Measurements from ENCODE around the gene SNTG2.

SNTG2 gene

GRCh38 chr2:1152375-1152774, 201.7 kb downstream of the SNTG2 start:
- DNase-seq (no peak), ATAC-seq (replicated peaks) (no peak)
- Mint-ChIP-seq H3K4me1 (ENCODE audit: low read depth in 2 of 2) (no peaks in the 10 kb centered on the region), H3K9me3 (no peaks in the 10 kb centered on the region), H3K36me3 (ENCODE audit: insufficient read depth) (no peaks in the 10 kb centered on the region), H3K4me3 (no peak overlapping the region), H3K27ac (no peak overlapping the region), H3K27me3 (no peaks in the 10 kb centered on the region)

DNA sequence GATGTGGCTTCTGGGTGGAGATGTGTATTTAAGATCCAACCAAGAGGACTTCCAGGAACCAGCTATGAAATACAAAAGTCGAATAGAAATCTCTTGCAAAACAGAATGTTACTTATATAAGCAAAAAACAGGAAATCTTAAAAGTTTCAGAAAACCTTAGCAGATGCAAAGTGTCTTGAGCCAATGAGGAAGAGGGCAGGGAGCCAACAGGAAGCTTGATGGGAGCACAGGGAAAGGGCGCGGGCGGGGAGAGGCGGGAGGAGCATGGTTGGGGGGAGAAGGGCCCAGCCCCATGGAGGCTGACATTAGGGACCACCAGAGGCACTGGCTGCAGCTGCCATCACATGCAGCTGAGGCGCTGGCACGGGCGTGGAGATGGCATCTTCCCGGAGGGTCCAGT, 203.3 kb downstream of the SNTG2 start:
- Mint-ChIP-seq H3K27me3 (no peaks in the 10 kb centered on the region), H3K9me3 (no peaks in the 10 kb centered on the region), H3K27ac (no peak overlapping the region), H3K4me3 (no peak overlapping the region), H3K4me1 (ENCODE audit: low read depth in 2 of 2) (no peaks in the 10 kb centered on the region), H3K36me3 (ENCODE audit: insufficient read depth) (no peaks in the 10 kb centered on the region)
- no peak for ATAC-seq (replicated peaks)
- DNase-seq: no peak

DNA sequence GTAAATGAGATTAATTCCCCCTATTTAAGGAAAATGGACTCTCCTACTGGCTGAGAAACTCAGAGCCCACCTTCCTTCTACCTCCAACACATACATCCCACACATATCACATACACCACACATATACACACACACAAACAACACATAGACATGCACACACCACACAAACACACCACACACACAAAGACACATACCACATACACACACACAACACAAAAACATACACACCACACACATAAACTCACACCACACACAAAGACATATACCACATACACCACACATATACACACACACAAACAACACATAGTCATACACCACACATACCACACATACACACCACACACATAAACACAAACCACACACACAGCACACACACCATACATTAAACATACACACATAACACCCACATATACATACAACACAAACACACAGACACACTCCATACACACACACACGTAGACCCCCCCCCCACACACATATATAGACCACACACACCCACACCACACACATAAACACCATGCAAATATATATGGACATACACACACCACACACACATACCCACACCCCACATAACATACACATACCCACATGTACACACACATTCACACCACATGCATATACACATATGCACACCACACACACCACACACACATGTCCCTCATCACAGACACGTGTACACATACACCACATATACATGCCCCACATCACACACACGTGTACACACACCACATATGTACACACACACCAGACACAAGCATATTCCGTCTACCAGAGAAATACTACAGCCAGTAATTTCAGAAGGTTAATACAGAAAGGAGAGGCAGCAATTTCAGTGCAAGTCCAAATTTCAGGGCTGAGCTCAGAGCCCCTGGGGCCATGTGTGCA, 204.3 kb downstream of the SNTG2 start:
- H3K4me1 Mint-ChIP-seq (ENCODE audit: low read depth in 2 of 2): no peaks in the 10 kb centered on the region
- DNase-seq (no peak), ATAC-seq (replicated peaks) (no peak)
- no peak overlapping the region for H3K27ac Mint-ChIP-seq
- H3K27me3 Mint-ChIP-seq: no peaks in the 10 kb centered on the region
- no peak overlapping the region for H3K4me3 Mint-ChIP-seq
- no peaks in the 10 kb centered on the region for H3K36me3 Mint-ChIP-seq (ENCODE audit: insufficient read depth)
- no peaks in the 10 kb centered on the region for H3K9me3 Mint-ChIP-seq

DNA sequence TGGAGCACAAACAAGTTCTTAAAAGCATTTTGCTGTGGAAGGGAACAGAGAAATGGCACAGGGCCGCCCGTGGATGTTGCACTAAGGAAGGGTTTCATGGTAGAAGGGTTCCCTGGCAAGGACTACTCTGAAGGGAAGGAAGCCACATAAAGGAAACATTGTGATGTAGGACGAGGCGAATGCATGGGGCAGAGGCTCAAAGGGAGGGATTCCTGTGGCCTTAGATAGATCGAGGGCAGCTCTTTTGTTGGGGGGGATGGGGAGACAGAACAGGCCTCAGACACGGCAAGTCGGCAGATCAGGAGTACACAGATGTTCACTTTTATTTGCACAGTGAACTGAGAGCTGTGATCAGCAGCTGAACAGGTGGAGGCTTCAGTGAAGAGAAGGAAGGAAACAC, 205.4 kb downstream of the SNTG2 start:
- DNase-seq: no peak
- Mint-ChIP-seq H3K9me3 (no peaks in the 10 kb centered on the region), H3K4me3 (no peak overlapping the region), H3K4me1 (ENCODE audit: low read depth in 2 of 2) (no peaks in the 10 kb centered on the region), H3K36me3 (ENCODE audit: insufficient read depth) (no peaks in the 10 kb centered on the region), H3K27me3 (no peaks in the 10 kb centered on the region), H3K27ac (no peak overlapping the region)
- ATAC-seq (replicated peaks): no peak

GRCh38 chr2:1156531-1156930, 205.9 kb downstream of the SNTG2 start:
- H3K36me3 Mint-ChIP-seq (ENCODE audit: insufficient read depth): no peaks in the 10 kb centered on the region
- H3K27me3 Mint-ChIP-seq: no peaks in the 10 kb centered on the region
- H3K27ac Mint-ChIP-seq: no peak overlapping the region
- no peak overlapping the region for H3K4me3 Mint-ChIP-seq
- ATAC-seq (replicated peaks): no peak
- no peaks in the 10 kb centered on the region for H3K9me3 Mint-ChIP-seq
- DNase-seq: no peak
- no peaks in the 10 kb centered on the region for H3K4me1 Mint-ChIP-seq (ENCODE audit: low read depth in 2 of 2)

DNA sequence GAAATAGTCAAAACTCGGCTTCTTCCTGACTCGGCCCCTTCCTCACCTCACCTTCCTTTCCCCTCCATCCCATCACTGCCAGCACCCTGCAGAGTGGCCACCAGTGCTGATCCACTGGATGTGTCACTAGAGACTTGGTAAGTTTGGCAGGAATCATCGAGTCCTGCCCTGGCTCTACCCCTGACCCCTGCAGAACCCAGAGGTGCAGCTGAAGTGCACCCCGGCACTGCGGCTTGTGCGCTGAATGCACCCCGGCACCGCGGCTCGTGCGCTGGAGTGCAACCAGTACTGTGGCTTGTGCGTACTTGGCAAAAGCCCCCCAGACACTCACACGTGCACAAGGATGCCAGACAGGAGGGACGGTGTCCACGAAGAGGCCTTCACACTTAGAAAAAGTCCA, 206.5 kb downstream of the SNTG2 start:
- H3K9me3 Mint-ChIP-seq: no peaks in the 10 kb centered on the region
- no peak for DNase-seq
- no peak overlapping the region for H3K4me3 Mint-ChIP-seq

GRCh38 chr2:1159013-1159412, 208.4 kb downstream of the SNTG2 start:
- H3K36me3 Mint-ChIP-seq (ENCODE audit: insufficient read depth): no peaks in the 10 kb centered on the region
- no peak overlapping the region for H3K4me3 Mint-ChIP-seq
- ATAC-seq (replicated peaks) (no peak), DNase-seq (no peak)
- H3K9me3 Mint-ChIP-seq: peaks cover 6 to 15% of the 10 kb centered on the region in 2 donors
- H3K4me1 Mint-ChIP-seq (ENCODE audit: low read depth in 2 of 2): peaks cover 16 to 18% of the 10 kb centered on the region in 2 donors
- no peaks in the 10 kb centered on the region for H3K27me3 Mint-ChIP-seq
- no peak overlapping the region for H3K27ac Mint-ChIP-seq

More for the DNA sequence above, 206.5 kb downstream of the SNTG2 start:
- H3K27me3 Mint-ChIP-seq: no peaks in the 10 kb centered on the region
- no peak overlapping the region for H3K27ac Mint-ChIP-seq
- ATAC-seq (replicated peaks): no peak
- H3K36me3 Mint-ChIP-seq (ENCODE audit: insufficient read depth): no peaks in the 10 kb centered on the region
- H3K4me1 Mint-ChIP-seq (ENCODE audit: low read depth in 2 of 2): no peaks in the 10 kb centered on the region

DNA sequence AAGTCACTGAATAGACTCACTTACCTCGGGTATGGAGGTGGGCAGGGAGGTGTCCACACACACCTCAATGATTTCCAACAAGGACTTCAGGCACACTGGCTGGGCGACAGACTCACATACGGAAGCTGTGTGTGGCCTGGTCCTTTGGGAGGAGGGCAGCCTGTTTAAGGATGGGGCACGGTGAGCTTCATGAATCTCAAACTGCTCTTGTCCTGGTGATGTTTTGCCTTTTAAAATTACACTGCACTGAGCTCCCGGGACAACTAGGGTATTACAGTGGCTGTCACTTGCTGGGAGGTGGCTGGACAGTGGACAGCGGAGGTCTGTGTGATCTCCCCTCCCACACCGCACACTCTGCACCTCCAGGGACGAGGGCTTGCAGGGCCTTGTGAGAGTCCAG, 211.6 kb downstream of the SNTG2 start:
- peaks cover 20 to 22% of the 10 kb centered on the region in 2 donors for H3K4me1 Mint-ChIP-seq (ENCODE audit: low read depth in 2 of 2)
- H3K4me3 Mint-ChIP-seq: peak overlapping the region in 1 of 2 donors; percentile 69
- peak overlapping the region; percentile 97 to 99 for H3K27ac Mint-ChIP-seq
- DNase-seq: no peak
- H3K27me3 Mint-ChIP-seq: no peaks in the 10 kb centered on the region
- peaks cover 8 to 16% of the 10 kb centered on the region in 2 donors for H3K9me3 Mint-ChIP-seq
- ATAC-seq (replicated peaks): no peak
- no peaks in the 10 kb centered on the region for H3K36me3 Mint-ChIP-seq (ENCODE audit: insufficient read depth)

- peaks cover 20 to 22% of the 10 kb centered on the region in 2 donors for H3K4me1 Mint-ChIP-seq (ENCODE audit: low read depth in 2 of 2)
- DNase-seq (peak in 1 of 3 experiments; percentile 3), ATAC-seq (replicated peaks) (peak; percentile 58)
- H3K9me3 Mint-ChIP-seq: peaks cover 8 to 16% of the 10 kb centered on the region in 2 donors
- no peaks in the 10 kb centered on the region for H3K27me3 Mint-ChIP-seq
- peak overlapping the region; percentile 66 to 69 for H3K4me3 Mint-ChIP-seq
- H3K27ac Mint-ChIP-seq: peak overlapping the region; percentile 97 to 99
- H3K36me3 Mint-ChIP-seq (ENCODE audit: insufficient read depth): no peaks in the 10 kb centered on the region
Observed at GRCh38 chr2:1162768-1163584, 212.3 kb downstream of the SNTG2 start.

- H3K9me3 Mint-ChIP-seq: peaks cover 11 to 16% of the 10 kb centered on the region in 2 donors
- ATAC-seq (replicated peaks) (no peak), DNase-seq (no peak)
- peaks cover 20 to 22% of the 10 kb centered on the region in 2 donors for H3K4me1 Mint-ChIP-seq (ENCODE audit: low read depth in 2 of 2)
- peaks cover 0 to 6% of the 10 kb centered on the region in 2 donors for H3K27me3 Mint-ChIP-seq
- peak overlapping the region; percentile 28 to 46 for H3K27ac Mint-ChIP-seq
- no peak overlapping the region for H3K4me3 Mint-ChIP-seq
- H3K36me3 Mint-ChIP-seq (ENCODE audit: insufficient read depth): no peaks in the 10 kb centered on the region
Observed at GRCh38 chr2:1166976-1167375, 216.3 kb downstream of the SNTG2 start.

DNA sequence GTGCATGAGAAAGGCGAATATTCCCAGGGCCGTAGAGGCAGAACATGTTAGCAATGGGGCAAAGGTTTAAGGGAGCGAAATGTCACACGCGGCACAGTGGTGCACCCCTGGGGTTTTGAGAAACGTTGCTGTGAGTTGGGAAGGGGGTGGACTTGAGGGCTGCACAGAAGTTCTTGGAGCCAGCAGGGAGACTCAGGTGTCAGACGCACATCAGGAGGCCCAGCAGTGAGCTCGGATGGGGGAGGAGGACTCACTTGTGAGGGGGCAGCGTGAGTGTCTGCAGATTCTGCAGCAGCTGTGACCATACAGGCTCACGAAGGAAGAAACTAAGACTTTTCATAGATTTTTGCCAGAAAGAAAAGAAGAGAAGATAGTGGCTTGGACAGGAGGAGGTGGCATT, 218.2 kb downstream of the SNTG2 start:
- Mint-ChIP-seq H3K27ac (no peak overlapping the region), H3K4me1 (ENCODE audit: low read depth in 2 of 2) (peaks cover 3 to 7% of the 10 kb centered on the region in 2 donors), H3K9me3 (peaks cover 2 to 5% of the 10 kb centered on the region in 2 donors), H3K27me3 (peaks cover 0 to 6% of the 10 kb centered on the region in 2 donors), H3K36me3 (ENCODE audit: insufficient read depth) (no peaks in the 10 kb centered on the region), H3K4me3 (no peak overlapping the region)
- DNase-seq: no peak
- no peak for ATAC-seq (replicated peaks)

- Mint-ChIP-seq H3K27ac (no peak overlapping the region), H3K27me3 (peaks cover 0 to 6% of the 10 kb centered on the region in 2 donors), H3K4me1 (ENCODE audit: low read depth in 2 of 2) (peaks cover 1 to 4% of the 10 kb centered on the region in 2 donors), H3K9me3 (peaks cover 0 to 5% of the 10 kb centered on the region in 2 donors), H3K36me3 (ENCODE audit: insufficient read depth) (no peaks in the 10 kb centered on the region), H3K4me3 (no peak overlapping the region)
- ATAC-seq (replicated peaks) (no peak), DNase-seq (no peak)
Observed at GRCh38 chr2:1169291-1169949, 218.8 kb downstream of the SNTG2 start.

DNA sequence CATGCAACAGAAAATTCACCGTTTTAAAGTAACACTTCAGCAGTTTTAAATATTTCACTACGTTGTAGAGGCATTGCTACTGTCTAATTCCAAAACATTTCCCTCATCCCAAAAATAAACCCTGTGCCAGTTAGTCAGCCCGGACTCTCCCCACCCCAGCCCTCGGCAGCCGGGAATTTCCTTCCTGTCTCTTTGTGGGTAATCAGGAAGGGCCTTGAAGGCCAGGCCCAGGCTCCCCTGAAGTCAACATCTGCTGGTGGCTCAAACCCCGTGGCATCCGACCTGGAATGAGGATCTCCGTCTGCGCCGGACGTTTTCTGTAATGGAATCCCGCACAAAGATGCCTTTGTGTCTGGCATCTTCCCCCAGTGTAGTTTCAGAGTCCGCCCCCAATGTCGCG, 219.6 kb downstream of the SNTG2 start:
- Mint-ChIP-seq H3K9me3 (peaks cover 0 to 5% of the 10 kb centered on the region in 2 donors), H3K27ac (no peak overlapping the region), H3K36me3 (ENCODE audit: insufficient read depth) (no peaks in the 10 kb centered on the region), H3K27me3 (peaks cover 0 to 6% of the 10 kb centered on the region in 2 donors), H3K4me3 (no peak overlapping the region), H3K4me1 (ENCODE audit: low read depth in 2 of 2) (peaks cover 0 to 1% of the 10 kb centered on the region in 2 donors)
- ATAC-seq (replicated peaks) (no peak), DNase-seq (no peak)
